Measurements from ENCODE around the gene KRT80.
"Not testable (repeated sequence)": the region's sequence is repeated elsewhere in the genome, so short reads cannot be mapped to it uniquely, and the experiment has no call there.

KRT80 gene

DNA sequence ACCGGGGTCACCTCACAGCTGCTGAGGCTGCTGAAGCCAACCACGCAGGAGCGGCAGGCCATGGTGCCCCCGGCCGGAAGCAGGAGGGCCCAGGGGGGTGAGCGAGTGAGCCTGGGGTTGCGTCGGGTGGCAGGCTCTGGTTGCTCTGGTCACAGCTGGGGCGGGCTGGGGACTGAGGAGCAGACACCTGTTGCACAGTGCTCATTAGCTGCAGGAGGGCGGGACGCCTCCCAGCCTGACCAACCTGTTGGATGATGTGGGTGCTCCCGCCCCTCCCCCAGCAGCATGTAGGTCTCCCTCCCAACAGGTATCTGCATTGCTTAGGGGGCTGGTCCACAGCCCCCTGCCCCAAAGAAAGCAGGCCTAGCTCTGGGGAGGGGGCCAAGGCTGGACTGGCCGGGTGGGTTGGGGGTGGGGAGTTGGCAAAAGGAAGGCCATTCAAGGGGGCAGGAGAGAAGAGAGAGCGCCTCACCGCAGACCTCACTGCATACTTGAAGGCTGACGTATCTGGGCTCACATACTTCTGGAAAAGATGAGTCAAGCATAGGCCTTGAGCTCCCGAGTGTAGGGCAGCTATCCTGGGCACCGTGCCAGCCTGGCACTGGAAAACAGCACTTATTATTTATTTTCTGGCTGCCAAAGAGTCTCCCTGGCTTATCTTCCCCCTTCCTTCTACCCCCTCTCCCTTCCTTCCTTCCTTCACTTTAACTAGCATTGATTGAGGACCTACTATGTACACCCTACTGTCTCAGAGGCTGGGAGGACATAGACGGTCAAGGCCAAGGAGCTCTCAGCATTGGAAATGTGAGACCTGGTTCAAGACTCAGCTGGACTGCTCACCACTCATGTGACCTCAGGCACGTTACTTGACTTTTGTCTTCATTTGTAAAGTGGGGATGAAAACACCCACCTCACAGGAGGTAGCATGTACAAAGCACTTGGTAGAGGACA is at the start of gene KRT80:
Gene KRT80 (minus strand): TSS at position 174 of the 951 bp plus-strand sequence. CDS start 112 bp downstream, at position 62.
- no peak for DNase-seq (ENCODE audit: low read depth)

DNA sequence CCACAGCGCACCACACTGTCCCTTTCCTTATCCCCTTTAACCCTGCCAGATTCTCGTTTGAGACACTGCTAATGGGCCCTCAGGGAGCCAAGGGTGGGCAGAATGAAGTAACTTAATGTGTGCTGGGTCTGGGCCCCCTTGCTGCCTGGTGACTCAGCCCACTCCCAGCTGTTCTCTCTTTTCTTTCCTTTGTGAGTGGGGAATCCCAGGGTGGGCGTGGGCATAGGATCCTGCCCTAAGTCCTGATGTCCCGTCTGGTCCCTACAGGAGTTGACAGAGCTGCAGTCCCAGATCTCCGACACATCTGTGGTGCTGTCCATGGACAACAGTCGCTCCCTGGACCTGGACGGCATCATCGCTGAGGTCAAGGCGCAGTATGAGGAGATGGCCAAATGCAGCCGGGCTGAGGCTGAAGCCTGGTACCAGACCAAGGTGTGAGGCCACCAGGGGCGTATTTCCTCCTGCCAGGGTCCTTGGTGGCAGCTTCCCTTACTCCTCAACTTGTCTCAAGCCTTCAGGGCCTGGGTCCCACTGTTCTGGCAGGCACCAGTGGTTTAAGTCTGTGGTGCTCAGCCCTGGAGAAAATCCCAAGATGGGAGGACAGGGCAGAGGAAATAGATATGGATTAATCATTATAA is 49.5 kb upstream of the KRT80 start:
- DNase-seq (ENCODE audit: low read depth) = no peak

DNA sequence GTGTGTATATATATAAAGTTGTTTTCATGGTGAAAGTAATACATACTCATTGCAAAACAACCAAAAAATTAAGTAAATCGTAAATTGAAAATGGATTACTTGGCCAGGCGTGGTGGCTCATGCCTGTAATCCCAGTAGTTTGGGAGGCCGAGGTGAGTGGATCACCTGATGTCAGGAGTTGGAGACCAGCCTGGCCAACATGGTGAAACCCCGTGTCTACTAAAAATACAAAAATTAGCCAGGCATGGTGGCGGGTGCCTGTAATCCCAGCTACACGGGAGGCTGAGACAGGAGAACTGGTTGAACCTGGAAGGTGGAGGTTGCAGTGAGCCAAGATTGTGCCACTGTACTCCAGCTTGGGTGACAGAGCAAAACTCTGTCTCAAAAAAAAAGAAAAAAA is 48.4 kb upstream of the KRT80 start:
- DNase-seq (ENCODE audit: low read depth) = not testable (repeated sequence)

DNA sequence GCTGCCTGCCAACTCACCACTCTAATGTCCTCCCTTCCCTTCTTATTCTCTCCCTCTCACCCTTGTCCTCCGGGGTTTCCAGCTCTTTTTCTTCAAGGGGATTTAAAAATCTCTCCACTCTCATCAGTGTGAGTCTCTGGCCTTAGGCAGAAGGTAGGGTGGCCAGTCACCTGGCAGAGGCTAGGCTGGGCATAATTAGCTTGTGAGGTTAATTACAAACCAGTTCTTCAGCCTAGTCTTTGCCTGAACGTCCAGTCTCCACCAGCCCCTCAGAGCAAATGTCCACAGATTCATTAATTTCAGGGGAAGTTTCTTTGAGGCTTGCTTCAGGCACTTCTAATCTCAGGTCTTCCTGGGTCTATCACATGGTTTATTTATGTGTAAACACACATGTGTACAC is 48.0 kb upstream of the KRT80 start:
- DNase-seq (ENCODE audit: low read depth) = no peak

DNA sequence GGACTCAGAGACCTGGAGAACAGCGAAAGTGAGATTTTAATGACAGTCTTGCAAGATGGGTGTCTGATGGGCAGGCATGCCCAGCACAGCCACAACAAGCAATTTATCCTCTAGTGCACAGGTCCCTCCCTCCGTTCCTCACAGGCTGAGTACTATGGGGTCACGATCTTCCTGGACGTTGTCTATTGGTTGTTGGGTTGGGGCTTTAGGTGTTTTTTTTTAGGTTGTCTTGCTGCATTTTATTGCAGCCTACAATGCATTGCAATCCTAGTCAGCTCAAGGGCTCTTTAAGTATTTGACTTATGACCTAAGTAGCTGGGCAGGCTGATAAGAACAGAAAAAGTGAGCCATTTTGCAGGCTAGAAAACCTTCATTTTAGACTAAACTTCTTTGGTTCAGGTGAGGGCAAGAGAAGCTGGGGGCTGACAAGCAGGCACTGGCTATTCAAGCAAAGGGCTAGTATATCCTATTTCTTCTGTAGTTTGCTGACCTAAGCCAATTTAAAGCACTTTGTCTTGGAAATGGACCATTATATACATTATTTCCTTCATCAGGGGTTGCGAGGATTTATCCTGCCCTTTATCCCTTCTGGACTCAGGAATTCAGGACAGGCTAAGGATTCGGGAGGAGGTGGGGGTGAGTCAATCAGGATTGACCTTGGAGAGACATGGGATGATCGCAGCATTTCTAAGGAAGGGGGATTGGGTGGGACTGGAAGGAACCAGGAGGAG is 47.3 kb upstream of the KRT80 start:
- DNase-seq (ENCODE audit: low read depth) = no peak

DNA sequence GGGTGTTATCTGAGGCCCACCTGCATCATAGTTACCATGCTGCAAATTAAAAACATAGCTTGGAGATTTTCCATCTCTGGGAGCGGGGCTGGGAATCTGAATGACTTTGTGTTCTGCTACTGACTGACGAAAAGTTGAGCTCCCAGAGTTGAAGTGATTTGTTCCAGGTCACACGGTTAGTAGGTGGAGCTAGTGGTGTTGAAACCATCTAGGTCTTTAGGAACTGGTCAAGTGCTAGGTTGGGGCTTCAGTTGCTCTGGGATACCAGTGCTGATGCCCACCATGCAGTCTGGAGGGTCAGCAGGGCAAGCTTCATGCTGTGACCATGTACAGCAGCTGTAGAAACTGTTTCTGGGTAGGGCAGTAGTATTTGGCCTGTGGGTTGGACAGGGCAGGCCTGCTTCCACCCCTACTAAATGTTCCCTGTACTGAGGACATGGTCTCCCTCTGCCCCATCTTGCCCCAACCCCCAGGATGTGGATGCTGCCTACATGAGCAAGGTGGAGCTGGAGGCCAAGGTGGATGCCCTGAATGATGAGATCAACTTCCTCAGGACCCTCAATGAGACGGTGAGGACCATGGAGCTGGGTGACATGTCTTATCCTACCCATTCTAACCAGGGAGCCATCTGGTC is 46.5 kb upstream of the KRT80 start:
- DNase-seq (ENCODE audit: low read depth) = no peak

DNA sequence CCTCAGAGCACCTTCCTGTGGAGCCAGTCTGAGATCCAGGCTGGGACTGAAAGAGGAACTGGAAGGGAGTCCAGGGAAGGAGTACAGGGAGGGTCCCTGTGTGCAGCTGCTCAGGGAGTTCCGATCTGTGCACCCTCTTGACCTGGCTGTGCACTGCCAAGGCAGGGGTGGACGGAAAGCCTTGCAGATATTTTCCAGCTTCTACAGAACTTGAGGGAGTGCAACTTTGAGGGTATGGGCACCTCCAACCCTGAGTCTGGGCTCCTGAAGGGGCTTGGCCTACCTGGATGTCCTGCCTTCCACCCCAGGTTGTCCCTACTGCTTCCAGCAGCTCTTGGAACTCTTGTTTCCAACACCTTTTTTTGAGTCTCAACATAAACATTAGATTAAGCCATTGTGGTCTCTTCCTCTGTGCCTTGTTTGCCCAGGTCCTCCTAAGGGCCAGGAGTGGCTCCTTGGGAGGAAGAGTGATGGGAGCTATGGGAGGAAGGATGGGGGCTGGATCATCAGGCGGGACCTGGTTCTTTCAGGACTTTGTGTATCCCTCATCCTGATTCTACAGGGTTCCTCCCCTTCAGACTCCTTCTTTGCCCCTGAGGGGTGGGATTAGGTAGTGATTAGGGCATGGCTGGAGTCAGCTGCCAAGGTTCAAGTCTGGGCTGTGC is 44.7 kb upstream of the KRT80 start:
- DNase-seq (ENCODE audit: low read depth) = no peak

DNA sequence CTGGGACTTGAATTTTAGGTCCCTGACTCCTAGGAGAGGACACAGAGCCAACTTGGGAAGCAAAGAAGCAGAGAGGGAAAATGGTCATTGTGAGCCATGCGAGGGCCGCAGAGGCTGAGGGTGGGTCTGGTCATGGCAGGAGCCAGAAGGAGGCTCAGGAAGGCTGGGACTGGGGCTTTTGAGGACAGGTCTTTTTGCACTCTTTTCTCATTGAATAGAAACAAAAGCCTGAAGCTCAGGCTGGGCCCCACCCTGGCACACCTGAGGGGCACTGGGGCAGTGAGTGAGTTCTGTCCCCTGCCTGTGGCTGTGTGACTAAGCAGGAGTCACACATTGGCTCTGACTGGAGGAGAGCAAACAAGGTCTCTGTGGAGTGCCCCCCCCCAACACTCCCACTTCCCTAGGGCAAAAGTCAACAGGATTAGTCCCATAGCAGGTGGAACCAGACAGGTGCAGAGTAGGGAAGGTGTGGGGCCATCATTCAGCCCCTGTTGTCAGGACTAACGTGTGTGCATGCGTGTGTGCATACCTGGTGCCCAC is 44.1 kb upstream of the KRT80 start:
- DNase-seq (ENCODE audit: low read depth) = no peak

DNA sequence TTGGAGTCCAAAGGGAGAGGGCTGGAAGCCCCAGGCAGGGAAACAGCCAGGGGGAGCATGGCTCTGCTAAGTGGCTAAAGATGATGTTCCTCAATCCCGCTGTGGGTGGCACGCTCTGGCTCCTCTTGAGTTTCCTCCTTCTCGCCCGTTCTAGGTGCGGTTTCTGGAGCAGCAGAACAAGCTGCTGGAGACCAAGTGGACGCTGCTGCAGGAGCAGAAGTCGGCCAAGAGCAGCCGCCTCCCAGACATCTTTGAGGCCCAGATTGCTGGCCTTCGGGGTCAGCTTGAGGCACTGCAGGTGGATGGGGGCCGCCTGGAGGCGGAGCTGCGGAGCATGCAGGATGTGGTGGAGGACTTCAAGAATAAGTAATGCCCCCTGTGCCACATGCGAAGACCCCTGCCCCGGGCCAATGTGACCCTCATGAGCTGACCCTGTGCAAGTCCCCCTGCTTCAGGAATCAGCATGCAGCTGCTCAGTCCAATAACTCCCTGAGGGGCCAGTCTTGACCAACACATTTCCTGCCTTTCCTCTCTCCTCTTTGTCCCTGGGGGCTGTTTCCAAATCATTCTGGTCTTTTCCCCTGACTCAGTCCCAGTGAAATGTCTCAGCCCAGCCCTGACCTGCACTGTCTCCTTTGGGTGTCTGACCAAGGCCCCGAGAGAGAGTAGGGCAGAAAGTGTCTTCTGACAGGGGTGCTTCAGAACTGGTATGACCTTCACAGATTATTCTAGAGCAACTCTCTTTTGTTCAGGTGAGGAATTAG is 43.4 kb upstream of the KRT80 start:
- DNase-seq (ENCODE audit: low read depth) = no peak

DNA sequence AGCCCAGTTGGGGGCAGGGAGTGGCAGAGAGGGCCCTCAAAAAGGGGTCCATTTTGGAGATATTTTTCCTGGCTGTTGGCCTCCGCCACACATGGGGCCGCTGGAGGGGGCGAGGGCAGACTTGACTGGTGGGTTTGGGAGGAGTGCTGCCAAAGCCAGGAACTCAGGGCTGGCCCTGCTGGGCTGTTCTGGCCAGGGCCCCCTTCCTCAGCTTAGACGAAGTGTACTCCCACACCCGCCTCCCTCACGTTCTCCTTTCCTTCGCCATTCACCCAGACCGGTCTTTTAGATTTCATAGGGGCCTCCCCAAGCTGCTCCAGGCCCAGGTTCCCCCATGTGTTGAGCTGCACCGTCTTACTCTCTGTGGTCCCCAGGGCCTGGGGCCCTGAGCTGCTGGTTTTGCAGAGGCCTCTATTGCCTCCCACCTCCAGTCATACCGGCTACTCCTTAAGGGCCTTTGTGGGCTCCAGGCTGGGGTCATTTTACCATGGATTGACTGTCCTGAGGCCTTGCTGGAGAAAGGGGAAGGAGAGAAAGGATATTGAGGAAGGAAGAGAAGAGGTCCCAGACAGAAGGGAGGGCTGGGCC is 42.5 kb upstream of the KRT80 start:
- no peak for DNase-seq (ENCODE audit: low read depth)

DNA sequence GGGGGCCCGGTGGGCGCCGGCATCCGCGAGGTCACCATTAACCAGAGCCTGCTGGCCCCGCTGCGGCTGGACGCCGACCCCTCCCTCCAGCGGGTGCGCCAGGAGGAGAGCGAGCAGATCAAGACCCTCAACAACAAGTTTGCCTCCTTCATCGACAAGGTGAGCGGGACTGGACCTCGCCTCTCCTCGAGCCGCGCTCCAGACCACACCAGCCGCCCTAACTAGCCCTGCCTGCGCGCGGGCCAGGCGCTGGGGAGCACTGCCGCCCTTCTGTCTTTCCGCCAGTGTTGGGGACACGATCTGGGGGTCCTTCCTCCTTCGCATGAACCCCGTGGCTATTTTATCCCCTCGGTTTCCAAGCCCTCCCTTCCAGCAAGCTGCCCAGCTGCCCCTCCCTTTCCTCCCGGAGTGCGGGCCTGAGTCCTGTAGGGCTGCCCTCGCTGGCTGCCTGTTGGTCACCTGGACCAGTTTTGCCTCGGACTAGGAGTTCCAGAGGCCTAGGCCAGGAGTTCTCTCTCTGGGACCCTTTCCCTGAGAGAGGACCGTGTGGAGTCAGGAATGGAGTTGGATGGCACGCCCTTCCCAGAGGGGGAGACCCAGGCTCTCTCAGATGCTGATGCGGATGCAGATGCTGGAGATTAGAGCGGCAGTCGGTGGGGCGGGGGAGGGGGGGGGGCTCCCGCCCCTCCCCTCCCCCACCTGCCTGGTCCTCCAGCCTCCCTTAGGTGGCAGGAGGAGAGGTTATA is 41.8 kb upstream of the KRT80 start:
- no peak for DNase-seq (ENCODE audit: low read depth)

DNA sequence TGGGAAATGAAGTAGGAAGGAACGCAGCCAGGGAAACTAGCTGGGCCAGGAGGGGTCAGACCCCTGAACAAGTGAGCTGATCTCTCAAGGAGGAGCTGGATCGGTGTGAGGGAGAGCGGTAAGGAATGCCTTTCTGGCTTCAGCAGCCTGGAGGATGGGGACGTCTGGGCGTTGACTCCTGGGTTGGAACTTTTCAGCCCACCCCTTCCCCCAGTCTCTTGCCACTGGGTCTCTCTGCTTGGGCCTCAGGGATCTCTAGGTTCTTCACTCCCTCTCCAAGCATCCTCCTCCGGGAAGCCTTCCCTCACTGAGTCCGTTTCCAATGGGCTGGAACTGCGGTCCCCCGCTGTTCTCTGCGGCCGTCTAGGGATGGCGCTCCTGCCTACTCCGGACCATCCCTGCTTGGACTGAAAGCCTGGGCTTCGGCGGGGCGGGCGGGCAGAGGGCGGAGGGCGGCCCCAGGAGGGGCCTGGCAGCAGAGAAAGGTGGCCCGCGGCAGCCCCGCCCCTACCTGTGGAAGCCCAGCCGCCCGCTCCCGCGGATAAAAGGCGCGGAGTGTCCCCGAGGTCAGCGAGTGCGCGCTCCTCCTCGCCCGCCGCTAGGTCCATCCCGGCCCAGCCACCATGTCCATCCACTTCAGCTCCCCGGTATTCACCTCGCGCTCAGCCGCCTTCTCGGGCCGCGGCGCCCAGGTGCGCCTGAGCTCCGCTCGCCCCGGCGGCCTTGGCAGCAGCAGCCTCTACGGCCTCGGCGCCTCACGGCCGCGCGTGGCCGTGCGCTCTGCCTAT is 41.1 kb upstream of the KRT80 start, which contains the start of gene KRT7:
Gene KRT7 (plus strand): TSS at position 570 of the 788 bp plus-strand sequence. CDS start 54 bp downstream, at position 624.
- no peak for DNase-seq (ENCODE audit: low read depth)

DNA sequence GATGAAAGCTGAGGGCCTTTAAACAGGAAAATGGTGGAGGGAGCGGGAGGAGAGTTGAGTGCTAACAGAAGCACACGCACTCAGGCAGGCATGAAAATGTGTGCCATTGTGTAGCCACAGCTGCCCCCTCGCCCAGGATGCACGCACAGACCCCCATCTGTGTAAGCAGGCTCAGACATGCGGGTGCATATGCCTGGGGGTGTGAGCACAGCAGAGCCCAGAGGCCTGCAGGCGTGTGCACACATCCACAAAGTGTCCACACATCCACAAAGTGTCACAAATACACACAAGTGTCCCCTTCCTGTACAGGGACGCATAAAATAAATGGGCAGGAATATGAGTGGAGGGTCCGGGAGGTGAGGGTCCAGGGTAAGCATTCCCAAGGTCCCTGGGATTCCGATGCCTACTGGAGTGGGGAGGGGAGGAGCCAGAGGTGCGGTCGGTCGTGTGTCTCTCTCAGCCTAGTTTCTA is 40.4 kb upstream of the KRT80 start:
- no peak for DNase-seq (ENCODE audit: low read depth)

DNA sequence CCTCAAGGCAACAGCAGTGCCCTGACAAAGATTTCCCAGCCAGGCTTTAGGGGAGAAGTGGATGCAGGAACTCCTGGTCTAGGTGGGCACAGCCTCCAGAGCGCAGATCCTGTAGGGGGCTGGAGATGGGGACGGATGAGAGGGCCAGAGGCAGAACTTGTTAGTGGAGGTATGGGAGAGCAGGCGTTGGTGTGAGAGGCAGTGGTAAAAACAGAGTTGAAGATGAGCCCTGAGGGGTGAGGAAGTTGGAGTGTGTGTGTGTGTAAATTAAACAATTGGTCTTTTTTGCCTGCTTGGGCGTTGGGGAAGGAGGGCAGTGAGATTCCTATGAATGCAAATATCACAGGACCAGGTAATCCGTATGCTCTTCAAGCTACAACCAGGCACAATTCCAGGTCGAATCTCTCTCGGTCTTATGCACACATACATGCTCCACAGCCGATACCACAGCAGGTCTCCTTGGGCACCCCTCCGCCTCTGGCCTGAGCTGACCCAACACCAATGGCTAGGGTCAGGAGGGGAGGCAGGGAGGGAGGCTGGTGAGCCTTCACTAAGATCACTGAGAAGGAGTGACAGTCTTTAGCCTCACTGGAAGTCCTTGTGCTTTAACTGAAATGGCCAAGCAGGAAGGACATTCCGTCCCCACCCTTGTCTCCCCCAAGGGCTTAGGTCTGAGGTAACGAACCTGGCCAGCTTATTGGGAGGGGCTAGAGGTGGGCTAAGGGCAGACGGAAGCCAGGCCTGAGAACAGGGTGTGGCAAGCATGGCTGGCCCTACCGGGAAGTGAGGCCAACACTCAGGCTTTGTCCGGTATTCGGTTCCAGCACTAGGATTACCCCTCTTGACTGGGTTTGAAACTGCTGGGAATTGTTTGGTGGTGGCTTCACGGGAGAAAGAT is 39.7 kb upstream of the KRT80 start:
- no peak for DNase-seq (ENCODE audit: low read depth)

DNA sequence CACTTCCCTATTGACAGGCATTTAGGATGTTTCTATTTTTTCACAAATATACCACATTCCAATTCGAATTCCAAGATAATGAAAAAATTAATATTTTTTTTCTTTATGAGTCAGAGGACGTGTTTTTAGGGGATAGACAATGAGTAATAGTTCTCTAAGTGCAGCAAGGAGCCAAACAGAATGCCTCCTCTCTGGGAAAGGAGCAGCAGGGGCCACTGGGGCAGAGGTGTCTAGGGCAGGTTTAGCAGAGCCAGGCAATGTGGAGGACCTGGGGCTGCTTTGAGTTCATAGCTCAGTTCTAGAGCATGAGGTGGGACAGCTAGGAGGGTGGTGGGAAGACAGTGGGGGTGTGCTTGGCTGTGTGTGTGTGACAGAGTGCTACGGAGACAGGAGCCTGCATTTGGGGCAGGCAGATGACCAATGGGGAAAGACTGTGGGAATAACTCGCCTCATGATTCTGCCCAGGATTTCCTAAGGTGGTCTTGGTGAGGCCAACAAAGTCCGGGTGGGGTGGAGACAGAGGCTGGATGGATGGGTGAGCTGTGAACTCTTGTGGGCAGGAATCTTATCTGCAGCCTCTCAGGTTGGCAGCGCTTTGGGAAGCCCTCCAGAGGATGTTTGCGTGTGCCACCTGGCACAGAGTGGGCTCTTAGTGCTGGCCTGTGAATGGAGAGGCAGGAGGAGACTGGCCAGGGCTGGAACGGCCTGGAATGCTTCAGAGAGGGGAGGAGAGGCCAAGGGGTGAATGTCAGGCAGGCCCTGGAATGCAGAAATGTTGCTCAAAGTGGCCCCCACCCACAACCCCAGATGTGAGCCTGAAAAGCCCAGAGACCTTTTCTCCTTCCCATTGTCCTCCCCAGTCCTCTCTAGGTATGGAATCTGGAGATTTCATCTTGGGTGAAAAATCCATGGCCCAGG is 38.8 kb upstream of the KRT80 start:
- DNase-seq (ENCODE audit: low read depth) = no peak

DNA sequence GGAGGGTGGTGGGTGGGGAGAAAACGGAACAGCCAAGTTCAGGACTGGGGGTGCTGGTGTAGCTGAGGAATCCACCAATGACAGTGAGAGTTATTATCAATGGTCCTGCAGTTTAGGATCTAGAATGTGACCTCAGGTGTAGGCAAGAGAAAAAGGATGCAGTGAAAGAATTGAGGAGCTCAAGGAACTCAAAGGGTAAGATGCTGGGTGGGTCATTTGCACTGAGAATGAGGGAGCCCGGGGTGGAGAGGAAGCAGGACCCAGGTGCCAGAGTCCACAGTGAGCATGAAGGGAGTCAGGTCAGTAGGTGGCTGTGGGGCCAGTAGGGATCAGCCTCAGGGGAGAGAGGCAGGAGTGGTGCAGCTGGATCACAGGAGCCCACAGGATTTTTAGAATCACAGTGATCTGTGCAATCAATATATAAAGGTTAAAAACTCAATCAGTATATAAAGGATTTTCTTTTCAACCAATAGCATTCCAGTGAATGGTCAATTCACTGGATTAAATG is 38.1 kb upstream of the KRT80 start:
- DNase-seq (ENCODE audit: low read depth) = no peak
